HG03469 (cell line): ENCODE measurements around the gene RIT2.
"Not testable (repeated sequence)": the region's sequence is repeated elsewhere in the genome, so short reads cannot be mapped to it uniquely, and the experiment has no call there.

Experiments
- ATAC-seq: cut with Tn5 transposase; IDR thresholded peaks from one replicate; pipeline ENCODE4 v1.9.1; 2021; ENCODE audit warnings: mild to moderate bottlenecking, moderate library complexity, moderate number of reproducible peaks; ENCODE audit not compliant: unreplicated experiment

Gene RIT2

DNA sequence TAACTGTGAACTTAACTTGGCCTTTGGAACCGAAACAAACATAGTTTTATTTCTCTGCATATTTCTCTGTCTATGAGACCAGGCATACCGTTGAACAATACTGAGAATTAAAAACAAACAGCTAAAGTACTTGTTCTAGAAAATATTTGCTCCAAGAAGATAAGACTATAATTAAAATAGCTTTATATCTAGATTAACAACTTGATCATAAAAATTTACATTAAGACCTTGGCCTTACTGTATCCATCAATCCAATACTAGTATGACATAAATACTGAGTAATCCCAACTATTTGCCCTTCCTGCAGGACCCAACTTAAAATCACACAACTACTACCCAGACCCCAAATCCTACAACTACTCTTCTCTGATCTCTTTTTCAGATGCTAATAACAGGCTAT is 260.9 kb downstream of the RIT2 start:
- ATAC-seq, result no peak

DNA sequence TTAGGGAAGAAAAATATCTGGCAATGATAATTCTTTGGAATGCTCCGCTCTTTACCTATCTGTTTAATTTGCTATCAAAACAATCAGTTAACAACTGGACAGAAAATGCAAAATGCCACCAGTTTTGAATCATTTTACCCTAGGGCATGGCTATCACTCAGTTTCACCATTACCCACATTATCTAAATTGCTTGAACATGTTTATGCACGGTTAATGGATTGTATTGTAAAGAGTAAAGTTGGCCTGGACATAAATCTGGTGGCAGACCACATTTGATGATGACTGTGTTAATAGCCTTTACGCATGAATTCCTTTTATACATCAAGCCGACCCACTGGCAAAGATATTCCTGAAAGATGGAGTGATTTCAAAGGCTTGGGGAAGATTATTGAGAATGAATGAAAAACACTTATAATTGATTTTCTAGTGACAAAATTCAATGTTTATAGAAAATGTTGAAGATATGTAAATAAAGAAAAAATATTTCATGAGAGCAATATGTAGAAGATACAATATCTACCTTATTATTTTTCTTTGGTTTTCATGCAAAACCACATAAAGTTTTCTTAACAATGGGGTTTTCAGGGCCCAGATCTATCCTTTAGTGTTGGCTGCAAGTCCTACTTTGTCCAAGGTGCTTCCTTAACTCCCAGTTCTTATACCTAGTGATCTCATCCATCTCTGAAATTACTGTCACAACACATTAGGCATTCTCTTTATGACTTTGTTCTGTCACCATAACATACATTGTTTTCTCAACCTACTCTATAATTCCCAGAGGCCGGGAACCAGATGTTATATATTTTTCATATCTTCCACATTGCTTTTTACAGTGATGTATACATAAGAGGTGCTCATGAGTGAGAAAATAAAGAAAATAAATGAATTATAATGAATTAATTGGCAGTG is 265.1 kb downstream of the RIT2 start:
- ATAC-seq, result no peak

DNA sequence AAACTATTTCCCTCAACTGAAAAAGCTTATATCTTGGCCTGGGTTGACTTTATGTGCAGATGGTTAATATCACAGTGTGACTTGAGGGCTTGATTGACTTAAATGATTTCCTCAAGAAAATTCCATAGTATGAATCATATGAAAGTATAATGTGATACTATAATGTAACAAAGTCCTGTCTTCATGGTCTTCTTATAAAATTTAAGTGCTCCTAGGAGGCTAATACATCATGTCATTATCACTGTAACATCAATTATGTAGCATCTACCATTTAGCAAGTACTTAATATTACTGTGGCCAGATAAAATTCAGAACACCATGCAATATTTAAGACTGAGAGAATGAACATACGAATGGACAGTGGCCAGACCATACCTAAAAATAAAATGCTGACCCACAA is 276.1 kb downstream of the RIT2 start:
- ATAC-seq, result no peak

DNA sequence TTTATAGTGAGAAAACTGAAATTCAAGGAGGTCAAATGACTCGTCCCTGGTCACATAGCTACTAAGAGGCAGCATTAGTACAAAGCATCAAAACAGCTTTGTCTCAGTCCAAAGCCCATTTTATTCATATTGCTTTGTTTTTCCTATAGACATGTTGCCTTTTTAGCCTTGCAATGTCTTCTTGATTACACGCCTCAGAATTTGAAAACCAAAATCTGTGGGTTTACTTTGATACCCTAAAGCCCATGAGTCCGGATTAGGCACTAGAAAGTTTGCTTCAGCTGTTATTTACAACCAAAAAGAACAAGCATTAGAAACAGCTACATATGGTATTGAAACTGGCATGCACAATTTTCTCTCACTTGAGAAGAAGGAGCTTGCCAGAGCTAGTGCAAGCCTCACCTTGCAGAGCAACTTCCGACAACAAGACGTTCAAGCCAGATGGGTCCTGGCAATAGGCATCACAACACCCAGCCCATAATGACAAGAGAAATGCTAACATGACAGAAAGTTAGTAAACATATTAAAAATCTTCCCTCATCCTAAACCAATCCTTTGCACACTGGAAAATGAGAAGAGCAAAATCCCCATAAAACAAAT is 276.8 kb downstream of the RIT2 start:
- no peak for ATAC-seq

DNA sequence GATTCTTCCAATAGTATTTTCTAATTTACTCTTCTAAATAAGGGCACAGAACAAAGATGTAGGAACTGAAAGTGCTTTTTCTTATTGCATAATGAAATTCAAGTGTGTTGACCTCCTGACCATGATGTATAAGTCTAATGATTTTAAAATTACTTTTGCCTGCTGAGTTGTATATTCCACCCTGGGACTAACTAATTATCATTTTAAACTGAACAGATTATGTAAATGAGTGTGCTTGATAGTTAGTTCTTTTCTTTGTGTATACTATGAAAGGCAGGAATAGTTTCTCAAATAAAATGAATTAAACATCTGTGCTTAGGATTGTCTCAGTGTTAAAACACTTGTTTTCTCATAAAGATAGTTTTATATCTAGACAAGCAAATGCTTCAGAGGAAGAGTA is 284.5 kb downstream of the RIT2 start:
- no peak for ATAC-seq

DNA sequence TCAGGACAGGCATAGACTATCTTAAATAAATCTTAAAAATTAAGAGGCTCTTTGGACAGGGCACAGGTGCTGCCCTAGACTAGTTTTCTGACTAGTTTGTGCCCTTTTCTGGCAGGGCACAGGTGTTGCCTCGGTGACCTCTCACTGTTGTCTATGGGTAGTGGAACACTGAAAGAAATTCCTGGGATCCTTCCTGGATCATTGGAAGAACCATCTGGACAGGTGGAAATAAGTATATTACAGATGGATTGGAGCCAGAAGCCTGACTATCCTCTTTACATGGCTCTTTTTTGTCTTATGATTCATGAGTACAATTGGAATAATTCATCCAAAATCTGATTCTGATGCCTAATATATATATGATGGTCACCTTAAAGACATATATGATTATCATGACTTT is 286.6 kb downstream of the RIT2 start:
- no peak for ATAC-seq

DNA sequence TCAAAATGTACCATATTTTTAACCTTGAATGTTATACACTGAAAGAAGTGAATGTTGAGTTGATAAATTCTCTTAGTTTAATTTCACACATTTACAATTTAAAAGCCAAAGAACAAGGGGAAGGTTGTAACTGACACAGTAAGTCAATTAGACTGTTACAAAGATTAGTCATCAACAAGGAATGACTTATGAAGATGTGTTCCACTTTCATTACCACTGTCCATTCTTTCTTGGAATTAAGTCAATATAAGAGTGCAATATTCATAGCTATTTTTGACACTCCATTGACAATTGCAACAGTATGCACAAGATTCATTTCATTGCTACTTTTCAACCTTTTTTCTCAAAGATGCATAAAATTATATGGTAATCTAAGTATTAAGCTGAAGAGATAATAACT is 291.3 kb downstream of the RIT2 start:
- ATAC-seq, result no peak

DNA sequence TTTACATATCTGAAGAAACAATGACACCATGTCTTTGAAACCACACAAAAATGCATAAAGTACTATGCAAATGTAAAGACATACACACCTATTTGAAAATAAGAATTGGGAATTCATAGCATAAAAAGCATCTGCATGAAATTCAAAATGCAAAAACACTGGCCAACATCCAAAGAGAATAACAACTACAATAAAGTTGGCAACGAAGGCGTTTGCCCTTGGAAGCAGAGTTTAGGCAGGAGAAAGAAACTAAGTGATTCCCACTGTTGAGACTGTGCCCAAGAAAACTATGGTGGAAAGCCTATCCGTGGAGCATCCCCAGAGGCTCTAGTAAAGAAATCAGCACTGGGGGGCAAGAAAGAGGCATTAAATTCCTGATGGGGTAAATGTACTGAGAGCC is 292.8 kb downstream of the RIT2 start:
- no peak for ATAC-seq

DNA sequence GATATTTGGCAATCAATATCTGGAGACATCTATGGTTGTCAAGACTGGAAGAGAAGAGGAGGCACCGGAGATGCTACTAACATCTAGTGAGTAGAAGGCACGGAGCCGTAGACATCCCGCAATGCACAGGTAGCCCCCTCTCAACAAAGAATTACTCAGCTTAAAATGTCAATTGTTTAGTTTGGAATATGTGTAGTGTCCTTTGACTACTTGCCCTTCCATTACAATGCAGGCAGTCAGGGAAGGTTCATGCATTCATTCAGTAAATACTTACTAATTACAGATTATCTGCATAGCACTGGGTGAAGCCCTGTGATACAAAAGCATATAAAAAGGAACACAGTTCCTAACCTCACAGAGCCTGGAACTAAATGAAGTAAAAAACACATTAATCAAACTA is 294.0 kb downstream of the RIT2 start:
- no peak for ATAC-seq

DNA sequence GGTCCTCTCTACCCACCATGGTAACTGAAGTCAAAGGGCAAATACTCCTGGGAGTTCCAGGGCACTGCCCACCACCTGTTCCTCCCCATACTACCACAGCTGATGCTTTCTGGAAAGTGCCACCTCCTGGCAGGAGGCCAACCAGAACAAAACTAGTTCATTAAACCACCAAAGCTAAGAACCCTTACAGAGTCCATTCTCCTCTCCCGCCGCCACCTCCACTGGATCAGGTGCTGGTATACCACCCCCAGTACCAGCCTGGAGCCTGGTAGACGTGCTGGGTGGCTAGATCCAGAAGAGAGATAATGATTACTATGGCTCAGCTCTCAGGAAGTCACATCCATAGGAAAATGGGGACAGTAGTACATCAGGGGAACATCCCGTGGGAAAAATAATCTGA is 300.9 kb downstream of the RIT2 start:
- ATAC-seq, result no peak

DNA sequence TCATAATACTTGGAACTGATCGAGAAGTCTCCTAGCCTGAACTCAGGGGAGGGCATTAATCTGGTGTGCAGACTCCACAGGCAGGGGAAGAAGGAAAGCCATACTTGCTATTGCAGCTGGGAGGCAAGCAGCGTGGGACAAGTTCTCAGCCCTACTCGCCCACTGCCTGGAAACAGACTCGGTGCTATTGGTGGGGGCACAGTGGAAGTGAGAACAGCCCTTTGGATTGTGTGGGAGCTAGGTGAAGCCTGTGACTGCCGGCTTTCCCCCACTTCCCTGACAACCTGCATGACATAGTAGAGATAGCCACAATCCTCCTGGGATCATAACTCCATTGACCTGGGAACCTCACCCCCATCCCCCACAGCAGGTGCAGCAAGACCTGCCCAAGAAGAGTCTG is 301.3 kb downstream of the RIT2 start:
- ATAC-seq, result no peak

DNA sequence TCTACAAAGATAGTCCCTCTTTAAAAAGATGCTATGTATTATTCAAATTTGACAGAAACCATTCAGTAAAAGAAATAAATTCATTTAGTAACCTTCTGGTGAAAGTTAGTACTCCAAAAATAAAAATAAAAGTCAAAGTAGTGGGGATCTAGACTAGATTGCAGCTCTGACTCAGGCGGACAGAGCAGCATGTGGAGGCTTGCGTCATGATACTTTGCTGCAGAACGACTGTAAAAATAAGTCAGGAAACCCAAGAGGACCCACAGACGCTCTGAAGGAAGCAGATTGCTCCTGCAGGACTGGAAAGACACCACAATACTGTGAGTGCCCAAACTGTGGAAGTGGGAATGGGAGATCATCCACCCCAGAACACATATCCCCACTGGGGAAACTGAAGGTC is 301.9 kb downstream of the RIT2 start:
- ATAC-seq, result no peak

DNA sequence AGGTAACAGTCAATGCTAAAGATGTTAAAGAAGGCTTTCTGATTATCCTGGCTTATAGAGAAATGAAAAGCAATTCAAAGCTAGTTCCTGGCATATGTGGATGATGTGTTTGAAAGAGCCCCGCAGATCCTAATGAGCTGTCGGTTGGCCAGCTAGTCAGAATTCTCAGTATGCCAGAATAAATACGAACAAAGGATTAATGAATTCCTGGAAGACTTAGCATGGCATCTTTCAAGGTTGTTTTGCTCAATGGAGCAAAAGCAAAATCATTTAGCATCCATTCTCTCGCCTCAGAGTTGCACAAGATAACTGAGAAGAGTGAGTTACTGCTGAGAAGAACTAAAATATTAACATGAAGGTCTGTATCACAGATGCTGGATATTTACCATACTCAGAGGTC is 307.6 kb downstream of the RIT2 start:
- no peak for ATAC-seq

DNA sequence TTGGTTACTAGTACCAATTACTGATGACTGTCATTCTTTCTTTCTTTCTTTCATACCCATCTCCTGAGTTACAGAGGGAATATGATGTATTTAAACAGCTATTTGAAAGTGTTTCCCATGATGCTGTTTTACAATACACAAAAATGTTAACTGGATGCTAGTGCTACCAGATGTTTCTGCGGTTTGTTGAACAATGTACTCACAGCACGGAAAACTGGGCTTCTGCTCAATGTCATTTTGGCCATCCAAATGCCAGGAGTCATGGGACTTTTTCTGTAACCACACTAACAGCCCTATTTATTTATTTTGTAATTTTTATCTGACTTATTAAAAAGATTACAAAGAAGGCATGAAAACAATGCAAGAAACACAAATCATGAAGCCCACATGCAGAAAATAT is 313.8 kb downstream of the RIT2 start:
- ATAC-seq, result no peak

DNA sequence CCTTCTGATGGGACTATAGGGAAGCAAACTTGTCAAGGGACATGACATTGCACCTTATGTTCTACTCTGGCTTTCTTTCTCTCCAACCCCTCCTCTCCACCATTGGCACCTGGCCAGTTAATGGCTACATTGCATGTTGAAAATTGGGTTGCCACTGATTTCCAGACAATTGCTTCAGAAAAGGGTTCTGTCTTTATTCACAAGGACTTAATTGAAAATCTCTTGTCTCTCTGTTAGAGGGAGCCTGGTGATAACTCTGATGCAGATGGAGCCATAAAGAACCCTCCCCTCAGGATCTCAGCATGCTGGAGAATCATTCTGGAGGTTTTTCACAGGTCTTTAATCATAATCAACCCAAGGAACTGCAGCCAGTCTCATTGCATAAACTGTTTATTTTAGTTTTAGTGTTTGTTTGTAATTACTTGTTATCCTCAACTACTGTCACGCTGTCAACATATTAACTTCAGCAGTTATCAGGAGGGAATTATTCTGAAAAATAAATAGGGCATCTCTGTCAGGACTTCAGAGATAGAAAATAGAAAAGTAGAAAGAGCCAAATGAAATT is 316.8 kb downstream of the RIT2 start:
- ATAC-seq, result no peak

DNA sequence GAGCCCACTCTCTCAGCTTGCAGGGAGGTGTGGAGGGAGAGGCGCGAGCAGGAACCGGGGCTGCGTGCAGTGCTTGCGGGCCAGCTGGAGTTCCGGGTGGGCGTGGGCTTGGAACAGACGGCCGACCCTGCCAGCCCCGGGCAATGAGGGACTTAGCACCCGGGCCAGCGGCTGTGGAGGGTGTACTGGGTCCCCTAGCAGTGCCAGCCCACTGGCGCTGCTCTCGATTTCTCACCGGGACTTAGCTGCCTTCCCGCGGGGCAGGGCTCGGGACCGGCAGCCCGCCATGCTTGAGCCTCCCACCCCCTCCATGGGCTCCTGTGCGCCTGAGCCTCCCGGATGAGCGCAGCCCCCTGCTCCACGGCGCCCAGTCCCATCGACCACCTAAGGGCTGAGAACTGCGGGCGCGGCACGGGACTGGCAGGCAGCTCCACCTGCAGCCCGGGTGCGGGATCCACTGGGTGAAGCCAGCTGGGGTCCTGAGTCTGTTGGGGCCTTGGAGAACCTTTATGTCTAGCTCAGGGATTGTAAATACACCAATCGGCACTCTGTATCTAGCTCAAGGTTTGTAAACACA is 320.2 kb downstream of the RIT2 start:
- ATAC-seq, result not testable (repeated sequence)

DNA sequence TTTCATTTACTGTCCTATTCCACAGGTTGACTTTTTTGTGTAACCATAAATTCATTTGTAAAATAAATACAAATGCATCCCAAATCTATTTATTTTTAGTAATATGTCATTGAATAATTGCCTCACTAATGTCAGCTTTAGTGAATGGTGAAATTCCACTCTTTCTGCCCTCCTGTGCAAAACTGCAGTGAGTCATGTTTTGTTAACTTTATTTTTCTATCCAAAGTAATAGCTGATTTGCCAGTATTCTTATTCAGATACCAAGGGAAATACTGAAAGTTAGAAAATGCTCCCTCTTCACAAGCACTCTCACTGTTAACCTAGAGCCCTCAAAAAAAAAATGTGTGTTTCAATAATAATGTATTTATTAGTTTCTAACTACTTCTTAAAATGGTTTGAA is 322.8 kb downstream of the RIT2 start:
- no peak for ATAC-seq

DNA sequence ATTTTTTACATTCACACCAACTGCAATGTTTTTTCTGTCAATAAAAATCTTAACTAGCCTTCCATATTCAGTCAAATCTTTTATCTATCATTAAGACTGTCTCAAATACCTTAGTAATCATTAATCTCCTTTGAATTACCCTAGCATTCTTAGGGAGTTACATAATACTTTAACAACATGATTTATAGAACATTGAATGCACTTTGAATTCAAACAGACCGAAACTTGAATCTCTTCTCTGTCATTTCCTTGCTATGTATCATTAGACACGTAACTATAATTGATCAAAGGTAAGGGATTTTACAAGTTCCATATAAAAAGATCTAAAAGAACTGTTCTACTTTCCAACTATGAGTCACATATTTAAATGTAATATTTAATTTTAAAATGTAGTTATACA is 330.9 kb downstream of the RIT2 start:
- ATAC-seq, result no peak

DNA sequence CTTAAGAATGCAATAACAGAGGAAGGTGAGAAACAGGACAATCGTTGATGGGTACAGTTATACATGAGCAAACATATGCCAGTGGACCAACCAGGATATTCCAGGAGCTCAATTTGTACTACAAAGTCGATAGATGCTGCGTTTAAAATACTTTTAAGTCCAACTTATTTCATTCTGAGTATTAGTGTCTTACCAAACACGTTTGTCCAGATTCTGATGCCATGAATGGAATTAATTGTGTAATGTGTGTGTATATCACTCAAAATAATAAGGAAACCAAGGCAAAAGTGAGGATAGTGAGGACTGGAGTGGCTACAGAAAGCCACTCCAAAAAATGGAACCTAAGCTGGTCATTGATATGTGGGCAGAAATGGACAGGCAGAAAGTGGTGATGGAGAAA is 332.6 kb downstream of the RIT2 start:
- no peak for ATAC-seq

DNA sequence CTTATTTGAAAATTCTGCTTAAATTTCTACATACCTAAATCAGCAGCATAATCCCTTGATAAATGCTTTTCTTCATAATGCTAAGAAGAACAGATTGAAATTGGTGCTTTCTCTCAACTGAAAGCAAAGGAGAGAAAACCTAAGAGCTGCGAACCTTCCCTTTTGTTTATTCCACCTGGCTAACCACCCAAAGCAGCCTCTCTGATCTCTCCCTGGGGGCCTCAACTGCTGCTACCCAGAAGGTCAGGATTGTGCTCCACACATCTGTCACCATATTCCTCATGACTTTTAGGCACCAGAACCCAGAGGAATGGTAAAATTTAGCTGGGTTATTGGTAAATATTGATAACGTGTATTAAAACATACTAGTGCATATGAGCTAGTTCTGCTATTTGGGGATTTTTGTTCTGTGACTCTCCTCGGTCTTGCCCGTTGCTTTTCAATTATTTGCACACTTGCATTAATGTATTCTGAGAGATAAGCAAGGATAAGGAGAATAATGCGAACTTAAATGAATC is 334.1 kb downstream of the RIT2 start:
- ATAC-seq, result no peak

DNA sequence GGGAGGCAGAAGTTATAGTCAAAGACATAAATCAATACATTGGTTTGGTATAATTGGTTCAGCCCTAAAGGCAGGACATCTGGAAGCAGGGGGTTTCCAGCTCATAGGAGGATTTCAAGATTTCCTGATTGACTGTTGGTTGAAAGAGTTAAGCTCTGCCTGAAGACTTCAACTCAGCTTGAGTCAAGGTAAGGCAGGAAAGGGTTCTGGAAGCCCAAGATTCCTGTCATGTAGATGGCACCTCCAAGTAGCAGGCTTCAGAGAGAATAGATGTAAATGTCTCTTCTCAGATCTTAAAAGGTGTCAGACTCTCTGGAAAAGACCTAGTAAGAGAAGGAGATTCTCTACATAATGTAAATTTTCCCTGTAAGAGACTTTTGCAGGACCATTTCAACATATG is 335.3 kb downstream of the RIT2 start:
- ATAC-seq, result no peak
